H1 (cell line): ENCODE measurements around the gene ZNF609. TPM values are rescaled to one million over a fixed set of nuclear protein-coding genes. Genes with fewer than 3 reads are reported as not detected.

Source experiments
- NANOG ChIP-seq: IDR thresholded peaks from 2 replicates; pipeline ENCODE4 v1.6.1; 2011; ENCODE audit warnings: low read length, low read depth, mild to moderate bottlenecking, inconsistent platforms; ENCODE audit not compliant: insufficient read depth, poor library complexity, severe bottlenecking
- SP4 ChIP-seq: IDR thresholded peaks from 2 replicates; pipeline ENCODE4 v1.6.1; 2012; ENCODE audit warnings: low read length, inconsistent platforms
- polyA plus RNA-seq, 7 experiments: library from polyadenylated mRNA; depleted of rRNA in 3 of 7; stranded (reverse) in 5 of 7; unstranded in 2 of 7; fragments of >200 nt in 5 of 7; fragments of 200-250 nt in 2 of 7; gene quantifications; 1 replicate in 5 of 7; 2 replicates in 1 of 7; 4 replicates in 1 of 7; pipeline versions ENCODE4 v1.2.1 to v1.2.3, GENCODE V29; 2011 to 2013; ENCODE audit warnings: missing spikeins in 2 of 7, mixed read lengths in 2 of 7
- total RNA-seq: library from RNA; stranded (reverse); fragmentation: NEBNext Ultra II Directional; extraction: Animal tissue kit (Norgen Biotek cat#: 25700); gene quantifications from 2 replicates; pipeline ENCODE4 v1.2.1, GENCODE V29; 2021

ZNF609 gene
- total and polyA plus RNA-seq, 2 of the 8 experiments (the other 6 are each of a cell fraction or from before 2014, with no cell fraction given): 15.5 to 47.8 TPM

DNA sequence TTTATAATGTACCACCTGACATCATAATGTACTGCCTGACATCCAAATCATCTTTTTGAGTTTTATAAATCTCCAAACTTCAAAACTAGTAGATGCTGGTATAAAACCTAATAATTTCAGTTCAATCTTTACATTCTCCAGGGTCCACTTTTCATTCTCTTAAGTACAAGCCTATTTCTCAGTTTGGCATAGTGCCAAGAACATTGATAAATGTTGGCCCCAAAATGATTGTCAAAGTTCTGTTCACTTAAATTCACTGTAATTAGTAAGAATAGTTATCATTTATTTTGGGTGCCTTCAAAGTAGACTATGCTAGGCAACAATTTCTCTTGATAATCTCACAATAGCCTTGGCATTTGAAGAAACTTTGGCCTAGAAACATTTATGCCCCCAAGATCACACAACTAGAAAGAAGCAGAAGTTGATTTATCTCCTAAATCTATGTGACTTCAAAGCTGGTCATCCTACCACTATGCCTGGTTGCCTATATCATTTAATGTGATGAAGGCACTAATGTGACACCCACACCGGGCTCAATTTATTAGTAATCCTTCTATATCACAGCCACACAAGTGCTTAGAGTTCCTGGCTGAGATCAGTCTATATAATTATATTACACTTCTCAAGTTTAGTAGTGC is 101.7 kb downstream of the ZNF609 start (continued):
- no peak for TF ChIP-seq NANOG
- TF ChIP-seq SP4: no peak
